ENCODE measurements around the gene ADSS1.

ADSS1 gene

GRCh38 chr14:104734051-104734587 lies 10.1 kb downstream of the ADSS1 start:
- 88 to 91% methylated on average over 6 of the region's 6 CpGs for WGBS, 2 experiments

GRCh38 chr14:104734601-104734990 lies 10.6 kb downstream of the ADSS1 start:
- Histone ChIP-seq H3K36me3 (ENCODE audit: control insufficient read depth, insufficient read depth, low read length) (no peaks in the 10 kb centered on the region), H3K4me1 (ENCODE audit: control insufficient read depth, insufficient read depth, low read length) (no peaks in the 10 kb centered on the region), H3K27ac (ENCODE audit: insufficient read depth, low read depth, low read length, poor library complexity, severe bottlenecking) (no peak overlapping the region), H3K4me3 (ENCODE audit: insufficient read depth, low read depth, low read length) (no peak overlapping the region), H3K9me3 (ENCODE audit: control insufficient read depth, low read length) (no peaks in the 10 kb centered on the region), H3K27me3 (ENCODE audit: control insufficient read depth, insufficient read depth, low read length, poor library complexity, severe bottlenecking) (no peaks in the 10 kb centered on the region)
- WGBS, 2 experiments, result 93% methylated on average over 9 of the region's 9 CpGs

More at GRCh38 chr14:104734051-104734587, 10.1 kb downstream of the ADSS1 start:
- H3K4me3 ChIP-seq (ENCODE audit: insufficient read depth, low read depth, low read length), result no peak overlapping the region
- no peaks in the 10 kb centered on the region for H3K27me3 ChIP-seq (ENCODE audit: control insufficient read depth, insufficient read depth, low read length, poor library complexity, severe bottlenecking)
- H3K9me3 ChIP-seq (ENCODE audit: control insufficient read depth, low read length), result no peaks in the 10 kb centered on the region
- H3K4me1 ChIP-seq (ENCODE audit: control insufficient read depth, insufficient read depth, low read length), result no peaks in the 10 kb centered on the region
- no peak overlapping the region for H3K27ac ChIP-seq (ENCODE audit: insufficient read depth, low read depth, low read length, poor library complexity, severe bottlenecking)
- H3K36me3 ChIP-seq (ENCODE audit: control insufficient read depth, insufficient read depth, low read length), result no peaks in the 10 kb centered on the region

GRCh38 chr14:104734991-104735779 lies 11.2 kb downstream of the ADSS1 start:
- no peaks in the 10 kb centered on the region for H3K9me3 ChIP-seq (ENCODE audit: control insufficient read depth, low read length)
- H3K36me3 ChIP-seq (ENCODE audit: control insufficient read depth, insufficient read depth, low read length), result no peaks in the 10 kb centered on the region
- no peaks in the 10 kb centered on the region for H3K4me1 ChIP-seq (ENCODE audit: control insufficient read depth, insufficient read depth, low read length)
- H3K27me3 ChIP-seq (ENCODE audit: control insufficient read depth, insufficient read depth, low read length, poor library complexity, severe bottlenecking), result no peaks in the 10 kb centered on the region
- H3K4me3 ChIP-seq (ENCODE audit: insufficient read depth, low read depth, low read length), result no peak overlapping the region
- WGBS, 2 experiments, result 88 to 89% methylated on average over 31 of the region's 31 CpGs
- H3K27ac ChIP-seq (ENCODE audit: insufficient read depth, low read depth, low read length, poor library complexity, severe bottlenecking), result no peak overlapping the region

GRCh38 chr14:104735830-104736642 lies 12.0 kb downstream of the ADSS1 start:
- Histone ChIP-seq H3K27ac (ENCODE audit: insufficient read depth, low read depth, low read length, poor library complexity, severe bottlenecking) (no peak overlapping the region), H3K36me3 (ENCODE audit: control insufficient read depth, insufficient read depth, low read length) (no peaks in the 10 kb centered on the region), H3K27me3 (ENCODE audit: control insufficient read depth, insufficient read depth, low read length, poor library complexity, severe bottlenecking) (no peaks in the 10 kb centered on the region), H3K4me1 (ENCODE audit: control insufficient read depth, insufficient read depth, low read length) (no peaks in the 10 kb centered on the region), H3K9me3 (ENCODE audit: control insufficient read depth, low read length) (no peaks in the 10 kb centered on the region), H3K4me3 (ENCODE audit: insufficient read depth, low read depth, low read length) (no peak overlapping the region)
- WGBS, 2 experiments, result 89 to 90% methylated on average over 26 of the region's 26 CpGs

- H3K4me1 ChIP-seq (ENCODE audit: control insufficient read depth, insufficient read depth, low read length), result no peaks in the 10 kb centered on the region
- no peaks in the 10 kb centered on the region for H3K9me3 ChIP-seq (ENCODE audit: control insufficient read depth, low read length)
- WGBS, 2 experiments, result 91 to 93% methylated on average over 18 of the region's 18 CpGs
- no peak overlapping the region for H3K27ac ChIP-seq (ENCODE audit: insufficient read depth, low read depth, low read length, poor library complexity, severe bottlenecking)
- no peaks in the 10 kb centered on the region for H3K36me3 ChIP-seq (ENCODE audit: control insufficient read depth, insufficient read depth, low read length)
- H3K4me3 ChIP-seq (ENCODE audit: insufficient read depth, low read depth, low read length), result no peak overlapping the region
- H3K27me3 ChIP-seq (ENCODE audit: control insufficient read depth, insufficient read depth, low read length, poor library complexity, severe bottlenecking), result no peaks in the 10 kb centered on the region
Measured at GRCh38 chr14:104738375-104739019, 14.5 kb downstream of the ADSS1 start.

- Histone ChIP-seq H3K4me1 (ENCODE audit: control insufficient read depth, insufficient read depth, low read length) (no peaks in the 10 kb centered on the region), H3K4me3 (ENCODE audit: insufficient read depth, low read depth, low read length) (no peak overlapping the region), H3K9me3 (ENCODE audit: control insufficient read depth, low read length) (no peaks in the 10 kb centered on the region), H3K27ac (ENCODE audit: insufficient read depth, low read depth, low read length, poor library complexity, severe bottlenecking) (no peak overlapping the region), H3K27me3 (ENCODE audit: control insufficient read depth, insufficient read depth, low read length, poor library complexity, severe bottlenecking) (no peaks in the 10 kb centered on the region), H3K36me3 (ENCODE audit: control insufficient read depth, insufficient read depth, low read length) (no peaks in the 10 kb centered on the region)
- WGBS, 2 experiments, result 93 to 96% methylated on average over 17 of the region's 17 CpGs
Measured at GRCh38 chr14:104739026-104739425, 15.0 kb downstream of the ADSS1 start.

GRCh38 chr14:104739546-104740516 lies 15.8 kb downstream of the ADSS1 start:
- Histone ChIP-seq H3K9me3 (ENCODE audit: control insufficient read depth, low read length) (no peaks in the 10 kb centered on the region), H3K27ac (ENCODE audit: insufficient read depth, low read depth, low read length, poor library complexity, severe bottlenecking) (no peak overlapping the region), H3K36me3 (ENCODE audit: control insufficient read depth, insufficient read depth, low read length) (no peaks in the 10 kb centered on the region), H3K4me3 (ENCODE audit: insufficient read depth, low read depth, low read length) (no peak overlapping the region), H3K27me3 (ENCODE audit: control insufficient read depth, insufficient read depth, low read length, poor library complexity, severe bottlenecking) (no peaks in the 10 kb centered on the region), H3K4me1 (ENCODE audit: control insufficient read depth, insufficient read depth, low read length) (no peaks in the 10 kb centered on the region)
- WGBS, 2 experiments, result 91% methylated on average over 29 of the region's 29 CpGs

- Histone ChIP-seq H3K36me3 (ENCODE audit: control insufficient read depth, insufficient read depth, low read length) (no peaks in the 10 kb centered on the region), H3K27ac (ENCODE audit: insufficient read depth, low read depth, low read length, poor library complexity, severe bottlenecking) (no peak overlapping the region), H3K9me3 (ENCODE audit: control insufficient read depth, low read length) (no peaks in the 10 kb centered on the region), H3K27me3 (ENCODE audit: control insufficient read depth, insufficient read depth, low read length, poor library complexity, severe bottlenecking) (no peaks in the 10 kb centered on the region), H3K4me3 (ENCODE audit: insufficient read depth, low read depth, low read length) (no peak overlapping the region), H3K4me1 (ENCODE audit: control insufficient read depth, insufficient read depth, low read length) (no peaks in the 10 kb centered on the region)
- WGBS, 2 experiments, result 93% methylated on average over 29 of the region's 29 CpGs
Measured at GRCh38 chr14:104741108-104741802, 17.2 kb downstream of the ADSS1 start.

GRCh38 chr14:104741803-104742251 lies 17.8 kb downstream of the ADSS1 start:
- WGBS, 2 experiments, result 93 to 94% methylated on average over 23 of the region's 23 CpGs
- Histone ChIP-seq H3K4me1 (ENCODE audit: control insufficient read depth, insufficient read depth, low read length) (no peaks in the 10 kb centered on the region), H3K4me3 (ENCODE audit: insufficient read depth, low read depth, low read length) (no peak overlapping the region), H3K27me3 (ENCODE audit: control insufficient read depth, insufficient read depth, low read length, poor library complexity, severe bottlenecking) (no peaks in the 10 kb centered on the region), H3K27ac (ENCODE audit: insufficient read depth, low read depth, low read length, poor library complexity, severe bottlenecking) (no peak overlapping the region), H3K9me3 (ENCODE audit: control insufficient read depth, low read length) (no peaks in the 10 kb centered on the region), H3K36me3 (ENCODE audit: control insufficient read depth, insufficient read depth, low read length) (no peaks in the 10 kb centered on the region)
